GM21423 (cell line): ENCODE results near the gene KLK10.

Experiments
- ATAC-seq: cut with Tn5 transposase; IDR thresholded peaks from one replicate; pipeline ENCODE4 v1.9.1; 2021; ENCODE audit warnings: mild to moderate bottlenecking, moderate library complexity; ENCODE audit not compliant: unreplicated experiment

Gene KLK10

DNA sequence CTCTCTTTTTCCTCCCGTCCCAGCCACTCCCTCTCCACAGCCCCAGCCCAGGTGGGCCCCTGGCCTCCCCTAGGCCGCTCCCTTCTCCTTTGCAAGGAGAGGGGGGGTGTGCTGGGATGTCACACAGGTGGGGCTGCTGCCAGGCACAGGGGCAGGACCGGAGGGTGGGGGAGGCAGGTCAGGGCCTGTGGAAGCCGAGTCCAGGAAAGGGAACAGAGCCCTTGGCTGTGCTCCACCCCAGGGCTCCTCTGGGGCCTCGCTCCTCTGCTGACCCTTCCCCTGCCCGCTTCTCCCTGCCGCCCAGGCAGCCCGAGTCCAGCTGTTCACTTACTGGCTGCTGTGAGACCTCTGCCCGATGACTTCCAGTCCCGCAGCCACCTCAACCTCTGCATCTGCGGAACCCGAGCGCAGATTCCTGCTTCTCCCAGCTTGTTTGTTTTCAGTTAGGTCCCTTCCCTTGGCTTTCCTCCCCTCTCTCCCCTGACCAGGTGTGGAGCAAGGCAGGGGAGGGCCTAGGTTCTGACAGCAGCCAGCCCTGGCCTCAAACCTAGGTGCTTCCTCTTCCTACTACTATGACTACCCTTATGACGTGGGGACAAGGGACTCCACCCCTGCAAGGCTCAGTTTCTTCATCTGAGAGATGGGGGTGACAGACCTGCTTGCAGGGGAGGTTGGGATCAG is 7.8 kb upstream of the KLK10 start:
- no peak for ATAC-seq

DNA sequence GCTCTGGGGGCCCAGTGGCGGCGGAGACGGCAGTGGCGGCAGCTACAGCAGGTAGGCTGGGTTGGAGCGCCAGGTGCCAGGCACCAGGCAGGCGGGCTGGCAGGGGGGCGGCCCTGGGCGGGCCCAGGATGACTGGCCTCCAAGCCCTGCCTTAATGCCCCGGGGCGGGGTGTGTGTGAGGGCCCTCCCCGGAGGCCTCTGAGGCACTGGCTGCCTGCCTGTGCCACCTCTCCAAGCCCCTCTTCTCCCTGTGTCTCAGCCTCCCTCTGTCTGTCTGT is 7.0 kb upstream of the KLK10 start, which contains the start of gene KLK11:
TSS of gene KLK11 (minus strand) at position 63 of the 278 bp plus-strand sequence. CDS start 985 bp downstream, outside the sequence.
- no peak for ATAC-seq

DNA sequence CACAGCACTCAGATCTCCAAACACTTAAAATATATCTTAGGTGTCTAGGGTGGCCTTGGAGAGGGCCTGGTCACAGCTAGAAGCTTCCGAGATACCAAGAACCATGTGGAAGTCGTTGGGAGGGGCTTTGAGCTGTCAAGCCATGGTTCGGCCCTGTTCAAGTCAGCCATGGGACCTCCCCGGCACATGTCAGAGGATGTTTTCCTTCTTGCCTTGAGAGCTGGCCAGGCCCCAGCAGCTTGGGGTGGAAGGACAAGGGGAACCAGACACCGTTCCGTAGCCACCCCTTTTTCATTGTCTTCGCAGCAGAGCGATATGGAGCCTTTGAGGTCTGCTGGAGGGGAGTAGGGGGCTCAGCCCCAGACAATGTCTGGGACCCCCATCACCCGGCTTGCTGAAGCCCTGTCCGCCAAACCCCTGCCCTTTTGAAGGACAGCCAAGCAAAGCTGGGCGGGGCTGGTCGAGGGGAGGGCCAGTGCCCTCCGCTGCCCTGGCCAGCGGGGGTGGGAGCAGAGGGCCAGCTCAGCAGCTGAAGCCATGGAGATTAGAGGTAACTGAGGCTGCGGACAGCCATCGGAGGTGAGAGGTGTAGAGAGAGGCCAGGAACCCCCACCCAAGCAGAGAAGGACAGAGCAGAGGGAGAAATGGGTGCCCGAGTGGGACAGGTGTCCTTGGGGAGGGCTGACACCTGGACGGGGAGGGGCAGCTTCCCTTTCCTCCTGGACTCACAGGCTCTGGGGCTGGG is 6.5 kb upstream of the KLK10 start:
- ATAC-seq = no peak

DNA sequence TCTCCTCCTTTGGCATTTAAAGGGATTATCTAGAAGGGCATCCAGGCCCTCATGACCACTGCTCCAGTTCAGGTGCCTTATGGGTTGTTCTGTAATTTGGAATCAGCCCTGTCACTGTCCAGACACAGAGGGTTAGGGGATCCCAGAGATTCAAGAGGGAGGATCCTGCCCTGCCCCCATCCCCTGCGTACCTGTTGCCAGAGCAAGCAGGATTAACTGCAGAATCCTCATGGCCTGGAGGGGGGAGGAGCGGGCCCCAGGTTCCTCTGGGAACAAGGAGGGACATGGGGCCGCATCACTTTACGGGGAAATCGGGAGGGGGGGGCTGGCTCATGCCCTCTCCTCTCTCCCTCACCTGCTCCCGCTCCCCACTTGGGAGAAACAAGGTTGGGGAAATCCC is 5.9 kb upstream of the KLK10 start:
- ATAC-seq = no peak

DNA sequence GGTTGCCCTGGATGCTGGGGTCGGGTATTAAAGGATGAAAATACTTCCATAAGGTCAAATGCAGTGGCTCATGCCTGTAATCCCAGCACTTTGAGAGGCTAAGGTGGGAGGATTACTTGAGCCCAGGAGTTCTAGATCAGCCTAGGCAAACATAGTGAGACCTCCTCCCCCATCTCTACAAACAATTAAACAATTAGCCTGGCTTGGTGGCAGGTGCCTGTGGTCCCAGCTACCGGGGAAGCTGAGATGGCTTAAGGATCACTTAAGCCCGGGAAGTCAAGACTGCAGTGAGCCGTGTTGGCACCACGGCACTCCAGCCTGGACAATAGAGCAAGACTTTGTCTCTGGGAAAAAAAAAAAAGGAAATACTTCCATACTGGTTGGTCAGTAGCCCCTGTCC is 5.4 kb upstream of the KLK10 start:
- no peak for ATAC-seq

DNA sequence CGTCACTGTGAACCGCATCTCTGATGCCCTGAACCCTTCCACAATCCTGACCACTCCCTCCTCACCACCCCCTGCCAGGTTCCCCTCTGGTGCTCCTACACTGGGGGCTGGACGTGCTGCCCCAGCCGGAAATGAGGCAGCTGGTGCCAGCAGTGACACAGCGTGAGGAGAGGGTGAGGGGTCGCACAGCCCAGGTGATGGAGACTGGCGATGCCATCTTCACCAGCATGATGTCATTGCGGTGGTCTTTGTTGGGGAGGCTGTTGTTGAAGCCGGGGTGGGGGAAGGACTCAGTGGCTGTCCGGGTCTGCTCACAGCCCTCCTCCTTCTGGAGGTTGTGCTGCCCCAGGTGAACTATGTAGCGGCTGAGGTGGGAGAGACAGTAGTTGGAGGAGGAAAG is 4.4 kb upstream of the KLK10 start:
- no peak for ATAC-seq

DNA sequence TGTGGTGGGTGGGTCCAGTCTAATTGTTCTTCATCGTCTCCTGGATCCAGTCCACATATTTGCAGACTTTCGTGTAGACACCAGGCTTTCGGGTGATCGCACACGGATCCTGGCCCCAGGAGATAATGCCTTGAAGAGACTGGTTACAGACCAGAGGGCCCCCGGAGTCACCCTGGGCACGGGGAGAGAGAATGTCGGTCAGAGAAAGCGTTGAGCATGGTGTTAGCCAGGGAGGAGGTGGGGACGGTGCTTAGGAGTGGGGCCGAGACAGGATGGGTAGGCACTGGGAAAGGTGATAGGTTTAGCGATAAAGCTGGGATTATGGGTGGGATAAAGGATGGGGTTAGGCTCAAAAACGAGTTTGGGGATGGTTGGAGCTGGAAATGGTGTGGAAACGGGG is 3.0 kb upstream of the KLK10 start:
- ATAC-seq = no peak

DNA sequence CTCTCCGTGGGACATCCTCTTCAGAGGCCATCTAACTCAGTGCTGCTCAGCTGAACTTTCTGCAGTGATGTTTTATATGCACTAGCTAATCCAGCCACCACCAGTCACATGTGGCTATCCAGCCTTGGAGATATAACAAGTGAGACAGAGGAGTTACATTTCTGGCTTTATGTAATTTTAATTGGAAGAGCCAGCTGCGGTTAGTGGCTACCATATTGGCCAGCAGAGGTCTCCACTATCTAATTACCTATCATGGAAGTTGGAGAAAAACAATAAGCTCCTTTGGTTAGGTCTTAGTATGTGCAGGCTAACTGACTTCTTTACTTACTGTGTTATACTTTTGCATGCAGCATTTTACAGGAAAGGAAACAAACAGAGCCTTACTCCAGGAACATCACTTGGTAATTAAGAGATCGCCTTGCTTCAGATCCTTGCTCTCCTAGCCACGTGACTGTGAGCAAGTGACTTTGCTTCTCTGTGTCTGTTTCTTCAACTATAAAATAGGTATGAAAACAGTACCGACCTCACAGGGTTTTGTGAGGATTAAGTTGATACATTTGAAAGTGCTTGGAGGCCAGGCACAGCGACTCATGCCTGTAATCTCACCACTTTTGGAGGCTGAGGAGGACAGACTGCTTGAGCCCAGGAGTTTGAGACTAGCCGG is 1.6 kb upstream of the KLK10 start:
- ATAC-seq = no peak

DNA sequence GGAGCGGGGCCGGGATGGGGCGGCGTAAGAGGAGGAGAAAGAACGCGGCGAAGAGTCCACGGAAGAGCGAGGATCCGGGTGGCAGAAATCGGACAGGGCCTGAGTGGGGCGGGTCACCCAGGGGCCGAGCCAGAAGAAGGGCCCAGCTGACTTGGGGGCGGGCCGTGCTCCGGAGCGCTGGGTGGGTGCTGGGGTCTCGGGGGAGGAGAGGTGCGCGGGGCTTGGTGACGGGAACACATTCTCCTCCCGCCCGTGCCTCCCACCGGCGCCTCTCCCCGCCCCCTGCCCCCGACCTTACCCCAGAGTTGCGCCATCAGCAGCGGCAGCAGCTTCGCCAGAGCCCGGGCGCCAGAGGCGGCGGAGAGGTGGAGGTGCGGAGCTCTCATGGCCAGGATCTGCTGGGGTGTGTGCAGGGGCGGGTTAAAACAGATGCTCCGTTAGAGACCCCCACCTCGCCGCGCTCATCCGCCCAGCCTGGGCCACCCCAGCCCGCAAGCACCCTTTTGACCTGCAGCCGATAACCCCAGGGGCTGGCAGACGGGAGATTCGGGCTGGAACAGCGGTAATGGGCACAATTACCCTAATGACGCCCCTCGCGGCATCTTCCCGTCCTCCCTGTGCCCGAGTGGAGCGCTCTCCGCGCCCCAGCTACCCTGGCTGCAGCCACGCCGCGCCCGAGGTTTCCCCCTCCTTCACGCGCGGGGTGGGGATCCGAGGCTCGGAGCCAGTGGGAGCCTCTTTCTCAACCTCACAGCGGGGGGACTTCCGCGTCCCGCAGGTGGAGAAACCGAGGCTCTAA is 565 bp downstream of the KLK10 start:
- ATAC-seq = no peak

DNA sequence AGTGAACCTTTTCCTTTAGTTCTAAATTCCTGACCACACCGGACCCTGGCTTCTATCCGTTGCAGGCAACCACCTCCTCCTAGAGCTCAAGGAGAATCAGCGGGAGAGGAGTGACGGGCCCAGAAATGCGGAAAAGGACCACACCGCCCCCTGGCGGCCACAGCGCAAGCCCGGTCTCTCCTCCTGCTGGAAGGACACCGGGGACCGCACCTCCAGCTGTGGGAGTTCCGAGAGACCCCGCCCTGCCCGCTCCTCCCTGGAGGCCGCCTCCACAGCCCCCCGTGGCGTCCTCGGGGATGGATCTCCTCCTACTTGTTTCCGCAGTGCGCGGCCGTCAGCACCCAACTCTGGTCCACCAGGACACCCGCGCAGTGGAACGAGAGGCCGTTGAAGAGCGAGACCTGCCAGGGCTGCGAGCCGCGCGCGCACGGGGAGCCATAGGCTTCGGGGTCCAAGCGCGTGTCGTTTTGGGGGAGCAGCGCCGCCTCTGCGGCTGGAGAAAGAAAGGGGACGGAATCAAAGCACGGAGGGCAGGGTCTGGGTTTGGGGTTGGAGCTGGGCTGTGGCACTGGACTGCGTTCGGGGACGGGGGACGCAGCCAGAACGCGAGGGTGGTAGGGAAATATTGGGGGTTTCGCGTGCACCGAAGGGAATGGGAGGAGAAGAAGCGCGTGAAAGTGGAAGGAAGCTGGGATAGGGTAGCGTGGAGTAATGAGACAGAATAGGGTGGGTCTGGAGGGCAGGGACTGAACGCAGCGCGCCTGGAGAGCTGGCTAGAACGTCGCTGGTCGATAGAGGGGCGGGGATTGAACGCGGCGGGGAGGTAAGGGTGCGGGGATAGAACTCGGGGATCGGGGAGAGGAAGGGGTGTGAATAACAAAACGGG is 2.5 kb downstream of the KLK10 start:
- no peak for ATAC-seq

DNA sequence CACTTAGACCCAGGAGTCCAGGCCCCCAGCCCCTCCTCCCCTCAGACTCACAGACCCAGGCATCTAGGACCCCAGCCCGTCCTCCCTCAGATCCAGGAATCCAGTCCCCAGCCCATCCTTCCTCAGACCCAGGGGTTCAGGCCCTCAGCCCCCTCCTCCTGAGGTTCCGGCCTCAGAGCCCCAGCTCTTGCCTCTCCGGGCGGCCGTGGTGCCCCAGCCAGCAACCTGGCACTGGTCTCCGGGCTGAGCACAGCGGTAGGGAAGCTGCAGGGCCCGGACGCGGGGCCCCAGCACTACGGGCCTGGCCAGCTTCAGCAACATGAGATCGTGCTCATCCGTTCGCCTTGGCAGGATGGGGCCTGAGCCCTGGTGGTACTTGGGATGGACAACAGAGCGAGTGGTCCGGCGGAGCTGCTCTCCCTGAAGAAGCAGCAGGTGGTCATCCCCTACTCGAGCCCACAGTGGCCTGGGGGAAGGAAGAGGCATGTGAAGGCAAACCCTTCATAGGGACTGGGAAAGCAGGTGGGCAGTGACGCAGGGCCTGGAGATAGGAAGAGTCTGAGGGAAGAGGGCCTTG is 3.7 kb downstream of the KLK10 start:
- no peak for ATAC-seq

DNA sequence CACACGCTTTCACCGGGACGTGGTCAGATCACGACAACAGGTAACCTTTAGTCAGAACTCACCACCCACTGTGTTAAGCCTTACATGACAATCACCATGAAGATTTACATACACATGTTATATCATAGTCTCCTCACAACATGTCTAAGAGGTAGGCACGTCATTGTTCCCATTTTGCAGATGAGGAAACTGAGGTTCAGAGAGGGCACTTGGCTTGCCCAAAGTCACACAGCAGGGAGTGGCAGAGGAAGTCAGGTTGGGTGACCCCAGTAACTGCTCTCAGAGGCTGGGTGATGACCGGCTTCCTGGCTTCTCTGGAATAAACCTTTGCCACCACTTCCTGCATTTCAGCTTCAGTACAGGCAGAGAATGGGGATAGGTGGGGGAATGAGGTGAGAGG is 5.3 kb downstream of the KLK10 start:
- ATAC-seq = no peak

DNA sequence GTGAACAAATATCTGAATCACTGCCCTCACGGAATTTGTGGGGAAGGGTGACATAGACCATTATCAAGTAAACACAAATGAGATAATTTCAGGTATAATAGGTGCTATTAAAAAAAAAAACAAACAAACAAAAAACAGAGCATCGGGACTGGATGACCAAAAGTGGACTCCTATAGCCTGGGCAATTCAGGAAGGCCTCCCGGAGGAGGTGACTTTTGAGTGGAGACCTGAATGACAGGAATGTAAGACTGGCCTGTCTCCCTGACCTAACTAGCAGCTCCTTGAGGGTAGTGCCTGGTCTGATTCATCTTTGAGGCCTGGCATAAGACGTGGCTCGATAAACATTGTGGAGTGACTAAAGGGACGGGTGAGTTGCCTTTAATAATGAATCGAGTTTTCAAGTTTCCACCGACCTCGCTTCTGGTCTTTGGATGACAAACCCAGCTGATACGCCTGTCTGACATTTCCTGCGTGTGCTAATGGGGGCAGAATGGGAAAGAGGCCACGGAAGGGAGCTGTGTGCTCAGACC is 6.8 kb downstream of the KLK10 start:
- no peak for ATAC-seq

DNA sequence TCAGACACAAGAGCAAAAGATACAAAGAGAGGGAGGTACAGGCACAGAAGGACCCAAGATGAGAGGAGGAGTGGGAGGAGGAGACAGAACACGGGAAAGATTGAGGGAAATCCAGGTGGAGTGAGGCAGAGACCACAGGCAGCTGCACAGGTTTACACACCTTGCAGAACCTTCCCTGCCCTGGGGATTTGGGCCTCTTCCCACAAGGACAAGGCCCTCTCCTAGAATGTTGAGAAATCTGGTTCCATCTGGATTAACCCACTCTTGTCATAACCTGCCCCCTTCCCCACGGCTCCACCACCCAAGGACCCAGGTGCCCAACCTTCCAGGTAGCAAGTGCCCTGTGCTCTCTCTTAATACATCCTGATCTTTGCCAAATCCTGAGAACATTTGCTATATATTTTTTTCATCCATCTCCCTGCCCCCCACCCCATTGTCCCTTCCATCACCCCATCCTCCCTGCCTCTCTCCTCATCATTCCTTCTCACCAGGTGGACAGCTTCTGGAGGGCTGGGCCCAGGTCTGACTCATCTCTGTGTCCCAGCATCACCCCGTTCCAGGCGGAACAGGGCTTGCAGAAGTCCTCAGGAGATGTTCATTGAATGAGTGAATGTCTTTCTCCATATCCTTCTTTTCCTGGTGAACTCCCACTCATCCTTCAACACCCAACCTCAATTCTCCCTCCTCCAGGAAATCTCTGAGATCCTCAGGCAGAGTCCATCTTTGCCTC is 9.3 kb downstream of the KLK10 start:
- no peak for ATAC-seq

DNA sequence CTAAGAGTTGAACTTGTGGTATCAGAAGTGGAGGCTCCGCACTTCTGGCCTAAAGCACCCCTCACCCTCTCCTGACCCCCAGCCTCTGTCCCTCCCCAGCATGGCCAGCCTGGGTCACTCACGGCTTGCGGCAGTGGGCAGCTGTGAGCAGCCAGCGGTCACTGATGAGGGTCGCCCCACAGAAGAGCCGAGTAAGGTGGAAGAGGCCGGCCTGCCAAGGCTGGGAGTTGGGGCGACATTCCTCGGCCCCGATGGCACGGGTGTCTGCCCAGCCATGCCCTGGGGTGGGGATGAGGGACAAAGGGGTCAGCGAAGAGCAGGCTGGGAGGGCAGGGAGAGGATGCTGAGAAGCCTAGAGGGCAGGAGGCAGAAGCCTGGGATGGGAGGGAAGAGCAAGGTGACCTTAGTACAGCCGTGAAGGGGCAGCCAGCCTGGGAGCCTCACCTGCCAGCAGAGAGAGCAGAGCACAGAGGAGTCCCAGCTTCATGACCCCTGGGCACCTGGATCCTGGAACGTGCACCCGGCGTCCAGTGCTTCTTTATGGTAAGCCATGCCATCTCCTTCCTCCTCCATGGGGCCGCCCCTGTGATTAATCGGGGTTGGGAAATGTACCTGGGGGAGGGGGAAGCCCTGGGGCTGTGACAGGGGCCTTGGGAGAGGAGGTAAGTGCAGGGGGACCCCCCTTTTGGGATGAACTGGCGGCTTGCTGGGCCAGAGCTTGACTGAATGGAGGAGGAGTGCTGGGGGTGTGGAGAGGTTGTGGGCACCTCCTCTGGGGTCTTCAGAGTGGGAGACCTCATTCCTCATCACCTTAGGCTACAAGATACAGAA is 10.2 kb downstream of the KLK10 start:
- no peak for ATAC-seq

DNA sequence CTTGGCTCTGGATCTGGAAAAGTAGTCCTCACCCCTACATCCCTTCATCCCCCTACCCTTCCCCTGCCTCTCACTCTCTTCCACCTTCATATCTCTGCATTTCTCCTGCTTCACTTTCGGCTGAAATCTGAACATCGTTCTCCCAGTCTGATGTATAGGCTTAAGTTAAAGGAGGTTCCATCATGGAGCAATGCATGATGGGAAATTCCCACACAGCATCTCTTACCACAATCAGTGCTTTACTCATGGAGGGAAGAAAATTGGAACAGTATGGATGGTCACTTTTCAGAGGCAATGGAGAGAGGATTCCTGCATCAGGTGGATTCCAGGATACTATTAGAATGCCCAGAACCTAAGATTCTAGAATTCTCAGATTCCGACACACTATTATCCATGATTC is 12.0 kb downstream of the KLK10 start:
- no peak for ATAC-seq

DNA sequence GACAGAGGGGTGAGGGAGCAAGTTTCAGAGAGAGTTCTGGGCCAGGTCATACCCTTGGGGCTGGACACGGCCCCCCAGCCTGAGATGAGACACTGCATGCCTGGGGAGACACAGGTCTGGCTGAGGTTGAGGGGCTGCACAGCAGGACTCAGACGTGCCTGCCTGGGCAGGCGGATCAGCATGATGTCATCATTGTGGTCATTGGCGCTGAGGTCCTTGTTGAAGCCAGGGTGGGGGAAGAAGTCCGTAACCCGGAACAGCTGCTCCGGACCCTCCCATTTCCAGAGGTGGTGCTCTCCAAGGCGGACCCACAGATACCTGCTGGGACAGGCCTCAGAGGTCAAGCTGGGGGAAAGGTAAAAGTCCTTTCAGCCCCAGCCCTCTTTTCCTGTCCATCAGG is 13.1 kb downstream of the KLK10 start:
- ATAC-seq = no peak

DNA sequence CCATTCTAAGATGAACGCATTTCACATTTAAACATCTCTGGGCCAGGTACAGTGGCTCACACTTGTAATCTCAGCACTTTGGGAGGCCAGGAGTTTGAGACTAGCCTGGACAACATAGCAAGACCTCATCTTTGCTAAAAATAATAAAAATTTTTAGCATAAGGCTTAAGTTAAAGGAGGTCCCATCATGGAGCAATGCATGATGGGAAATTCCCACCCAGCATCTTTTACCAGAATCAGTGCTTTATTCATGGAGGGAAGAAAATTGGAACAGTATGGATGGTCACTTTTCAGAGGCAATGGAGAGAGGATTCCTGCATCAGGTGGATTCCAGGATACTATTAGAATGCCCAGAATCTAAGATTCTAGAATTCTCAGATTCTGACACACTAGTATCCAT is 14.3 kb downstream of the KLK10 start:
- ATAC-seq = no peak
